ENCODE data around the gene DPP8.
A peak's percentile ranks its signal among the peaks of the same experiment; 100 is the strongest.

DPP8 gene

DNA sequence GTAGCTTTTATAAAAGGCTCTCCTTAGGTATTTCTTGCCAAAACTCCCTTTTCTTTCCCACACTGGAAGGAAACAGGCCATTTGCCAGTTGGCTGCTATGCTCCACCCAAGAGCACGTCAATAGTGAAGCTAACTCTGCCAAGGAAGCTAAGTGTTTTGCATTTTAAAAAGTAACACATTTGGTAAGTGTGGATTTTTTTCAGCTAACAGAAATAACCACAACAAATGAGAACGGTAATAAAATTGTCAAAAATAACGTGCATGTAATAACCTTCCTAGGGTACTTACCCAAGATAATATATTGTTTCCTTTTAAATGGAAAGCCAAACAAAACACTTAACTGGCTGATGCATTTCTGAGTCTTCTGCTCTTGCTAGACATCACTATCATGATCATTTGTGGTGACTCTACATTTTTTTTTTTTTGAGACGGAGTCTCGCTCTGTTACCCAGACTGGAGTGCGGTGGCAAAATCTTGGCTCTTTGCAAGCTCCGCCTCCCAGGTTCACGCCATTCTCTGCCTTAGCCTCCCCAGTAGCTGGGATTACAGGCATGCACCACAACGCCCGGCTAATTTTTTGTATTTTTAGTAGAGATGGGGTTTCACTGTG is 4.6 kb downstream of the DPP8 start (continued):
- TF ChIP-seq PRDM10 (tag by site-specific recombination; IDR thresholded peaks at IDR 0.05) (peak; percentile 69), OVOL3 (tag by site-specific recombination; IDR thresholded peaks at IDR 0.05) (peak; percentile 93), INSM2 (tag by site-specific recombination; IDR thresholded peaks at IDR 0.05) (peak; percentile 75), ZNF341 (tag by site-specific recombination; IDR thresholded peaks at IDR 0.05; ENCODE audit: low read depth) (peak; percentile 22; the same call in 1 of the 2 replicates), ZNF350 (tag by site-specific recombination; IDR thresholded peaks at IDR 0.05) (no peak), ZNF558 (tag by site-specific recombination; IDR thresholded peaks at IDR 0.05) (peak; percentile 56; the same call in 1 of the 2 replicates), ZSCAN30 (tag by site-specific recombination; IDR thresholded peaks at IDR 0.05) (no peak), ZBTB21 (tag by site-specific recombination; IDR thresholded peaks at IDR 0.05) (peak; percentile 66), ZNF184 (tag by site-specific recombination; IDR thresholded peaks at IDR 0.05) (peak; percentile 83; the same call in 1 of the 2 replicates), ZNF623 (tag by site-specific recombination; IDR thresholded peaks at IDR 0.05) (no peak; the same call in 1 of the 2 replicates), IKZF3 (tag by site-specific recombination; IDR thresholded peaks at IDR 0.05) (peak; percentile 42; the same call in 1 of the 2 replicates), ZNF23 (tag by site-specific recombination; IDR thresholded peaks at IDR 0.05; ENCODE audit: borderline replicate concordance) (no peak), GFI1B (tag by site-specific recombination; IDR thresholded peaks at IDR 0.05) (no peak), ZNF404 (tag by site-specific recombination; IDR thresholded peaks at IDR 0.05) (no peak), ZBTB1 (tag by site-specific recombination; IDR thresholded peaks at IDR 0.05) (no peak), ZNF510 (tag by site-specific recombination; IDR thresholded peaks at IDR 0.05; ENCODE audit: insufficient replicate concordance) (no peak), ZNF302 (tag by site-specific recombination; IDR thresholded peaks at IDR 0.05; ENCODE audit: low read depth) (no peak), ZNF335 (tag by site-specific recombination; conservative IDR thresholded peaks at IDR 0.05) (peak; percentile 58), ZNF521 (tag by site-specific recombination; IDR thresholded peaks at IDR 0.05) (no peak), ZNF580 (tag by site-specific recombination; IDR thresholded peaks at IDR 0.05) (peak; percentile 84), ZNF366 (tag by site-specific recombination; conservative IDR thresholded peaks at IDR 0.05) (0 out of 2 replicates have a peak, but pooled peaks have one; percentile 28), SETDB1 (IDR thresholded peaks at IDR 0.05; ENCODE audit: insufficient read length, low read length) (no peak)
- TF ChIP-seq, protein P1, sequence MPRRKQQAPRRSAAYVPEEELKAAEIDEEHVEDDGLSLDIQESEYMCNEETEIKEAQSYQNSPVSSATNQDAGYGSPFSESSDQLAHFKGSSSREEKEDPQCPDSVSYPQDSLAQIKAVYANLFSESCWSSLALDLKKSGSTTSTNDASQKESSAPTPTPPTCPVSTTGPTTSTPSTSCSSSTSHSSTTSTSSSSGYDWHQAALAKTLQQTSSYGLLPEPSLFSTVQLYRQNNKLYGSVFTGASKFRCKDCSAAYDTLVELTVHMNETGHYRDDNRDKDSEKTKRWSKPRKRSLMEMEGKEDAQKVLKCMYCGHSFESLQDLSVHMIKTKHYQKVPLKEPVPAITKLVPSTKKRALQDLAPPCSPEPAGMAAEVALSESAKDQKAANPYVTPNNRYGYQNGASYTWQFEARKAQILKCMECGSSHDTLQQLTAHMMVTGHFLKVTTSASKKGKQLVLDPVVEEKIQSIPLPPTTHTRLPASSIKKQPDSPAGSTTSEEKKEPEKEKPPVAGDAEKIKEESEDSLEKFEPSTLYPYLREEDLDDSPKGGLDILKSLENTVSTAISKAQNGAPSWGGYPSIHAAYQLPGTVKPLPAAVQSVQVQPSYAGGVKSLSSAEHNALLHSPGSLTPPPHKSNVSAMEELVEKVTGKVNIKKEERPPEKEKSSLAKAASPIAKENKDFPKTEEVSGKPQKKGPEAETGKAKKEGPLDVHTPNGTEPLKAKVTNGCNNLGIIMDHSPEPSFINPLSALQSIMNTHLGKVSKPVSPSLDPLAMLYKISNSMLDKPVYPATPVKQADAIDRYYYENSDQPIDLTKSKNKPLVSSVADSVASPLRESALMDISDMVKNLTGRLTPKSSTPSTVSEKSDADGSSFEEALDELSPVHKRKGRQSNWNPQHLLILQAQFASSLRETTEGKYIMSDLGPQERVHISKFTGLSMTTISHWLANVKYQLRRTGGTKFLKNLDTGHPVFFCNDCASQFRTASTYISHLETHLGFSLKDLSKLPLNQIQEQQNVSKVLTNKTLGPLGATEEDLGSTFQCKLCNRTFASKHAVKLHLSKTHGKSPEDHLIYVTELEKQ (tag by site-specific recombination; IDR thresholded peaks at IDR 0.05; ENCODE audit: borderline replicate concordance): peak; percentile 42; the same call in 1 of the 2 replicates
- TF ChIP-seq, protein P2, sequence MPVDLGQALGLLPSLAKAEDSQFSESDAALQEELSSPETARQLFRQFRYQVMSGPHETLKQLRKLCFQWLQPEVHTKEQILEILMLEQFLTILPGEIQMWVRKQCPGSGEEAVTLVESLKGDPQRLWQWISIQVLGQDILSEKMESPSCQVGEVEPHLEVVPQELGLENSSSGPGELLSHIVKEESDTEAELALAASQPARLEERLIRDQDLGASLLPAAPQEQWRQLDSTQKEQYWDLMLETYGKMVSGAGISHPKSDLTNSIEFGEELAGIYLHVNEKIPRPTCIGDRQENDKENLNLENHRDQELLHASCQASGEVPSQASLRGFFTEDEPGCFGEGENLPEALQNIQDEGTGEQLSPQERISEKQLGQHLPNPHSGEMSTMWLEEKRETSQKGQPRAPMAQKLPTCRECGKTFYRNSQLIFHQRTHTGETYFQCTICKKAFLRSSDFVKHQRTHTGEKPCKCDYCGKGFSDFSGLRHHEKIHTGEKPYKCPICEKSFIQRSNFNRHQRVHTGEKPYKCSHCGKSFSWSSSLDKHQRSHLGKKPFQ (tag by site-specific recombination; IDR thresholded peaks at IDR 0.05): 0 out of 2 replicates have a peak, but pooled peaks have one; percentile 20
- TF ChIP-seq, protein P3, sequence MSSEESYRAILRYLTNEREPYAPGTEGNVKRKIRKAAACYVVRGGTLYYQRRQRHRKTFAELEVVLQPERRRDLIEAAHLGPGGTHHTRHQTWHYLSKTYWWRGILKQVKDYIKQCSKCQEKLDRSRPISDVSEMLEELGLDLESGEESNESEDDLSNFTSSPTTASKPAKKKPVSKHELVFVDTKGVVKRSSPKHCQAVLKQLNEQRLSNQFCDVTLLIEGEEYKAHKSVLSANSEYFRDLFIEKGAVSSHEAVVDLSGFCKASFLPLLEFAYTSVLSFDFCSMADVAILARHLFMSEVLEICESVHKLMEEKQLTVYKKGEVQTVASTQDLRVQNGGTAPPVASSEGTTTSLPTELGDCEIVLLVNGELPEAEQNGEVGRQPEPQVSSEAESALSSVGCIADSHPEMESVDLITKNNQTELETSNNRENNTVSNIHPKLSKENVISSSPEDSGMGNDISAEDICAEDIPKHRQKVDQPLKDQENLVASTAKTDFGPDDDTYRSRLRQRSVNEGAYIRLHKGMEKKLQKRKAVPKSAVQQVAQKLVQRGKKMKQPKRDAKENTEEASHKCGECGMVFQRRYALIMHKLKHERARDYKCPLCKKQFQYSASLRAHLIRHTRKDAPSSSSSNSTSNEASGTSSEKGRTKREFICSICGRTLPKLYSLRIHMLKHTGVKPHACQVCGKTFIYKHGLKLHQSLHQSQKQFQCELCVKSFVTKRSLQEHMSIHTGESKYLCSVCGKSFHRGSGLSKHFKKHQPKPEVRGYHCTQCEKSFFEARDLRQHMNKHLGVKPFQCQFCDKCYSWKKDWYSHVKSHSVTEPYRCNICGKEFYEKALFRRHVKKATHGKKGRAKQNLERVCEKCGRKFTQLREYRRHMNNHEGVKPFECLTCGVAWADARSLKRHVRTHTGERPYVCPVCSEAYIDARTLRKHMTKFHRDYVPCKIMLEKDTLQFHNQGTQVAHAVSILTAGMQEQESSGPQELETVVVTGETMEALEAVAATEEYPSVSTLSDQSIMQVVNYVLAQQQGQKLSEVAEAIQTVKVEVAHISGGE (tag by site-specific recombination; conservative IDR thresholded peaks at IDR 0.05; ENCODE audit: low read depth): peak; percentile 32
